GM21825 (cell line): ENCODE data around the gene NEBL.
"Not testable (repeated sequence)": the region's sequence is repeated elsewhere in the genome, so short reads cannot be mapped to it uniquely, and the experiment has no call there.

ENCODE experiments used
- ATAC-seq: cut with Tn5 transposase; IDR thresholded peaks from one replicate; pipeline ENCODE4 v1.9.1; 2021; ENCODE audit warnings: mild to moderate bottlenecking, moderate library complexity; ENCODE audit not compliant: unreplicated experiment

The NEBL gene, protein sequence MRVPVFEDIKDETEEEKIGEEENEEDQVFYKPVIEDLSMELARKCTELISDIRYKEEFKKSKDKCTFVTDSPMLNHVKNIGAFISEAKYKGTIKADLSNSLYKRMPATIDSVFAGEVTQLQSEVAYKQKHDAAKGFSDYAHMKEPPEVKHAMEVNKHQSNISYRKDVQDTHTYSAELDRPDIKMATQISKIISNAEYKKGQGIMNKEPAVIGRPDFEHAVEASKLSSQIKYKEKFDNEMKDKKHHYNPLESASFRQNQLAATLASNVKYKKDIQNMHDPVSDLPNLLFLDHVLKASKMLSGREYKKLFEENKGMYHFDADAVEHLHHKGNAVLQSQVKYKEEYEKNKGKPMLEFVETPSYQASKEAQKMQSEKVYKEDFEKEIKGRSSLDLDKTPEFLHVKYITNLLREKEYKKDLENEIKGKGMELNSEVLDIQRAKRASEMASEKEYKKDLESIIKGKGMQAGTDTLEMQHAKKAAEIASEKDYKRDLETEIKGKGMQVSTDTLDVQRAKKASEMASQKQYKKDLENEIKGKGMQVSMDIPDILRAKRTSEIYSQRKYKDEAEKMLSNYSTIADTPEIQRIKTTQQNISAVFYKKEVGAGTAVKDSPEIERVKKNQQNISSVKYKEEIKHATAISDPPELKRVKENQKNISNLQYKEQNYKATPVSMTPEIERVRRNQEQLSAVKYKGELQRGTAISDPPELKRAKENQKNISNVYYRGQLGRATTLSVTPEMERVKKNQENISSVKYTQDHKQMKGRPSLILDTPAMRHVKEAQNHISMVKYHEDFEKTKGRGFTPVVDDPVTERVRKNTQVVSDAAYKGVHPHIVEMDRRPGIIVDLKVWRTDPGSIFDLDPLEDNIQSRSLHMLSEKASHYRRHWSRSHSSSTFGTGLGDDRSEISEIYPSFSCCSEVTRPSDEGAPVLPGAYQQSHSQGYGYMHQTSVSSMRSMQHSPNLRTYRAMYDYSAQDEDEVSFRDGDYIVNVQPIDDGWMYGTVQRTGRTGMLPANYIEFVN

GRCh38 chr10:20897146-20897825 is at the start of gene NEBL:
TSS of gene NEBL (minus strand) at chr10:20897311. CDS start at chr10:20897205, 106 bp downstream.
- ATAC-seq, result no peak

- ATAC-seq, result no peak
Measured at GRCh38 chr10:20945546-20946332, 48.6 kb upstream of the NEBL start.

DNA sequence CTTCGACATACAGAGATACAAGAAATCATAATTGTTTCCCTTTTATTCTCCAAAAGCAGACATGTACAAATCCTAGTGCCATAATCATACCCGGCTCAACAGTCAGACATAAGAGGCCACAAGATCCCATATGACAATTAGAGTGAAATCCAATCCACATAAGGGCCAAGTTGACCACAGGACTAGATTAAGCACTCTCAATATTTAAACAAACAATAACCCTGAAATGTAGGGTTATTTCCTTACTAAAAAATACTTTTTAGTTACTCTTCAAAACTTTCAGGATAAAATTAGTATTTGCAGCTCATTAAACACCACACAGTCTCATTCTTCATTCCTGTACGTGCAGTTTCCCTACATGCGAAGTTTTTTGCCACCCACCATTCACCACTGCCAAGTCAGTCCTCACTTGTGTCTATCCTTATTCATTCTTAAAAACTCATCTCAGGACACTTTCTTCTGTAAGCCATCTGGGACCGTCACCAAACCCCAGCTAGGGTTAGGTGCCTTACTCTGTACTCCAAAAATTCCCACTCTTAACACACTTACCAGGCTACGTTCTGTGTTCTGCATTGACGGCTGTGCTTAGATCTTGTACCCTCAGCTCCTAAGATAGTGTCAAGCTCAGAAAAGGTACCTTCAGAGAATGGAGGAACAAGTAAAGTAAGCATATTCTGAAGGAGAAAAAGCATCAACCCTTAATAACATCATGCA is 47.8 kb upstream of the NEBL start:
- ATAC-seq, result no peak

DNA sequence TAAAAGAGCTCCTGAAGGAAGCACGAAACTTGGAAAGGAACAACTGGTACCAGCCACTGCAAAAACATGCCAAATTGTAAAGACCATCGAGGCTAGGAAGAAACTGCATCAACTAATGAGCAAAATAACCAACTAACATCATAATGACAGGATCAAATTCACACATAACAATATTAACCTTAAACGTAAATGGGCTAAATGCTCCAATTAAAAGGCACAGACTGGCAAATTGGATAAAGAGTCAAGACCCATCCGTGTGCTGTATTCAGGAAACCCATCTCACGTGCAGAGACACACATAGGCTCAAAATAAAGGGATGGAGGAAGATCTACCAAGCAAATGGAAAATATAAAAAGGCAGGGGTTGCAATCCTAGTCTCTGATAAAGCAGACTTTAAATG is 42.3 kb upstream of the NEBL start:
- ATAC-seq, result not testable (repeated sequence)

GRCh38 chr10:20936396-20936795 is 39.3 kb upstream of the NEBL start:
- ATAC-seq, result no peak

DNA sequence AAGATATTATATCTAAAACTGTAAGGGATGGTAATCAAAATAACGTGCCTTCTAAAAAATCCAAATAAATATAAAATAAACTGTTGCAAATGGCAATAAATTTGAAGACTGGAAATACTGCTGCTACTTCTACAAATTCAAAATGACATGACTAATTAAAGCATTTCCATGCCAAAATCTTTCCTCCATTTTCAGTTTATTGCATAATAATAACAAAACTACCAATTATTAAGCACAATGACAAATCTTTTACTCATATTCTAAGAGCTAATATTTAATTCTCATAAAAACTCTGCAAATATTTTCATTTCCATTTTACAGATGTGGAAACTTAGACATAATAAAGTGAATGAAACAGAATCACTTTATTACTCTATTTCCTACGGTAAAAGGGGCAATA is 38.8 kb upstream of the NEBL start:
- ATAC-seq, result no peak

- ATAC-seq, result no peak
Measured at GRCh38 chr10:20935301-20935700, 38.2 kb upstream of the NEBL start.

DNA sequence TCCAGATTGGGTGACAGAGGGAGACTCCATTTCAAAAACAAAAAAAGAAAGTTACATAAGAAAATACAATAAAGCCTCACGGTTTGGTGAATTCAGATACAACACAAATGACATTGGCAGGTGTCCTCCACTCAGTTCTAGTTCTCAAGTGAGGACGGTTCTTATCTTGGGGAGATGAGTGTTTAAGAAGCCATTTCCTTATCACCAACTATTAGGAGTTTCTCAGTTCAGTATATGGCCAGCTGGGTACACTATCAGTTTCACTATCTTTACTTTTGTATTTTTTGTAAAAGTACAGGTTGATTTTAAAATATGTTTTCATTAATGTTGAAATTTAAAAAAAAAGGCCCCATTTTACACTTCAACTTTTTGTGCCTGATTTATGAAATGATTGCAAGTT is 36.6 kb upstream of the NEBL start:
- no peak for ATAC-seq

- no peak for ATAC-seq
Measured at GRCh38 chr10:20932606-20933126, 35.6 kb upstream of the NEBL start.

- ATAC-seq, result no peak
Measured at GRCh38 chr10:20931156-20931795, 34.2 kb upstream of the NEBL start.

GRCh38 chr10:20927456-20927855 is 30.3 kb upstream of the NEBL start:
- no peak for ATAC-seq

DNA sequence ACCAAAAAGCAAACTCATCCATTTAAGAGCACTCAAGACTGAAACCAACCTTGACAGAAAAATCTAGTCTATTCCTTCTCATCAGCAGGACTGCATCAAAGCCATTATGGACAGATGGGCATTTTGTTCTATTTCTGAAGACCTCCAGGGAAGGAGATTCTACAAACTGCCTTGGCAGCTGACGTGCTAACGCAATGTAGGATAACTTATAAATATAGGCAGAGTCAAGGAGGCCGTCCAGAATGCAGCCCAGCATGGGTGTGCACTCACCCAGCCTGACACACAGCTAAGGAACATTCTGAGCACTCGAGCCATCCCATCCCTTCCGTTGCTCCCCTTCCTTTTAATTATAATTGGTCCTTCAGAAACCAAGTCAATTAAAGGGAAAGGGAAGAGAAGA is 25.3 kb upstream of the NEBL start:
- no peak for ATAC-seq

GRCh38 chr10:20922033-20922432 is 24.9 kb upstream of the NEBL start:
- no peak for ATAC-seq

DNA sequence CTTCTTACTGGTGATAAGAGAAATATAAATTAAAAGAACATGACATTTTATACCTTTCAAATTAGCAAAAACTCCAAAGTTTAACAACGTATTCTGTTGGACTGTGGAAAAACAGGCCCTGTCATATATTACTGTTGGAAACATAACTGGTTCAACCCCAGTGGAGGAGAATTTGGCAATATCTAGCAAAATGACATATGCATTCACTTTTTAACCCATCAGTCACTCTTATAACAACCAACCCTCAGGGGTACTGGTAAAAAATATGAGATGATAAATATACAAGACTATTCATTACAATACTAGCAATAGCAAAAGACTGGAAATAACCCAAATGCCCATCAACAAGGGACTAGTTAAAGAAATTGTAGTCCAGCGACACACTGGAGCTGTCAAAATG is 22.9 kb upstream of the NEBL start:
- ATAC-seq, result no peak

GRCh38 chr10:20919481-20919880 is 22.4 kb upstream of the NEBL start:
- ATAC-seq, result no peak

GRCh38 chr10:20916976-20917375 is 19.9 kb upstream of the NEBL start:
- ATAC-seq, result no peak

DNA sequence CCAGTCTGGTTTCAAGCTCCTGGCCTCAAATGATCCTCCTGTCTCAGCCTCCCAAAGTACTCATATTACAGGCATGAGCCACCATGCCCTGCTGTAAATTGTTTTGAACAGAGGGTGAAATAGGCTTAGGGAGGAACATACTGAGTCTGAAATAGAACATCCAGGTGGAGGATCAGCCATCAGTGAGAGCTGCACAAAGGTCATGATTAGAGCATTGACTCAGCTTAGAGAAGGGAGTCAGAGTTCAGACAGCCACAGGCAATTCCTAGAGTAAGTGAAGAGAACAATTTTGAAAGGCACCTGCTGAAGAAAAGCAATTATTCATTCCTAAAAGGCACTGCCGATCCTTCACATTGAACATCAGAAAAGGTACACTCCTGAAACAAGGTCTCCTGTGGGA is 15.9 kb upstream of the NEBL start:
- no peak for ATAC-seq

- no peak for ATAC-seq
Measured at GRCh38 chr10:20911626-20912025, 14.5 kb upstream of the NEBL start.

DNA sequence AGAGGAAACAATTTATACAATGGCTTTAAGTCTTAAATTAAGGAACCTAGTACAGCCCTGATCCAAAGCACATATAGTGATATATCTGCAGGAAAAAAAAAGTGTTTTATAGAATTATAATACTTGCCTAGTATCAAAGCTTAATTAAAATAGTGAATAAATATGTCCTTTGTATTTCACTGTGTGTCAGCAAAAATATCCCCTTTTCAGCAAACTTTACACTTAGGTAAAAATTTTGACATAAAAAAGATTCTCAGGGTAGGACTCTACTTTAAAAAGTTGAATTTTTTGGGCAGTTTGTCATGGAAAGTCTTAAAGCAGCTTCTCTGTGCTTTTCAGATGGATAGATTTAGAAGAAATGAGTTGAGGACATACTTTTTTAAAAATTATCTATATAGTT is 12.7 kb upstream of the NEBL start:
- no peak for ATAC-seq
